GM18951 (cell line): ENCODE measurements around the gene APBB1IP.

Experiments used
- POLR2A ChIP-seq: IDR thresholded peaks from 4 replicates; pipeline ENCODE4 v1.6.1; 2011; ENCODE audit warnings: mild to moderate bottlenecking; ENCODE audit not compliant: insufficient read length, insufficient read depth; ENCODE audit errors: extremely low read depth
- in situ Hi-C: fragments of 300-500 bp; cut with MboI; formaldehyde crosslinking; loops from one replicate; pipeline ENCODE4 v1.12.0; 2022; ENCODE audit warnings: low sequenced_read_pairs, mixed read lengths, inconsistent platforms; ENCODE audit not compliant: unreplicated experiment

The APBB1IP gene

GRCh38 chr10:26430641-26431163 lies 7.4 kb upstream of the APBB1IP start:
- TF ChIP-seq POLR2A = no peak
- in situ Hi-C loops = no loop called here

- TF ChIP-seq POLR2A = no peak
- in situ Hi-C loops = no loop called here
These were observed 5.2 kb upstream of the APBB1IP start for GRCh38 chr10:26432938-26433337.

GRCh38 chr10:26435852-26436251 lies 2.3 kb upstream of the APBB1IP start:
- in situ Hi-C loops = no loop called here
- TF ChIP-seq POLR2A = no peak

GRCh38 chr10:26436848-26437247 lies 1.3 kb upstream of the APBB1IP start:
- in situ Hi-C loops = no loop called here
- TF ChIP-seq POLR2A = no peak

GRCh38 chr10:26438534-26439341 lies 597 bp downstream of the APBB1IP start:
- peak; percentile 45 for TF ChIP-seq POLR2A
- in situ Hi-C loops = no loop called here

- in situ Hi-C loops = no loop called here
These were observed 1.4 kb downstream of the APBB1IP start for GRCh38 chr10:26439406-26440087.

GRCh38 chr10:26440088-26440470 lies 1.9 kb downstream of the APBB1IP start:
- in situ Hi-C loops = no loop called here
- no peak for TF ChIP-seq POLR2A

More at GRCh38 chr10:26439406-26440087, 1.4 kb downstream of the APBB1IP start:
- no peak for TF ChIP-seq POLR2A

- no peak for TF ChIP-seq POLR2A
- in situ Hi-C loops = no loop called here
These were observed 3.5 kb downstream of the APBB1IP start for GRCh38 chr10:26441491-26442214.

GRCh38 chr10:26445411-26446031 lies 7.4 kb downstream of the APBB1IP start:
- in situ Hi-C loops = no loop called here
- TF ChIP-seq POLR2A = no peak

- TF ChIP-seq POLR2A = no peak
- in situ Hi-C loops = no loop called here
These were observed 8.1 kb downstream of the APBB1IP start for GRCh38 chr10:26446258-26446657.

- in situ Hi-C loops = no loop called here
These were observed 10.2 kb downstream of the APBB1IP start for GRCh38 chr10:26448292-26448691.

GRCh38 chr10:26448706-26449435 lies 10.7 kb downstream of the APBB1IP start:
- in situ Hi-C loops = no loop called here
- no peak for TF ChIP-seq POLR2A

More at GRCh38 chr10:26448292-26448691, 10.2 kb downstream of the APBB1IP start:
- TF ChIP-seq POLR2A = no peak

GRCh38 chr10:26449726-26450125 lies 11.6 kb downstream of the APBB1IP start:
- in situ Hi-C loops = no loop called here

More at GRCh38 chr10:26449726-26450125, 11.6 kb downstream of the APBB1IP start:
- no peak for TF ChIP-seq POLR2A
